B cell (primary cell): ENCODE measurements around the gene MRTFB. TPM values are rescaled to one million over a fixed set of nuclear protein-coding genes. Genes with fewer than 3 reads are reported as not detected.

ENCODE experiments used
- ATAC-seq: fragments of 200-7000 bp; cut with Tn5 transposase; one replicate; pipeline ENCODE4 v1.10.0; 2021; ENCODE audit warnings: low read depth, mild to moderate bottlenecking, moderate number of reproducible peaks, moderate library complexity
- CTCF ChIA-PET: fragments of 350-600 bp; sonication (Branson Sonifier 250); formaldehyde crosslinking; loops from one replicate; lab custom pipeline; 2021; ENCODE audit warnings: antibody characterized with exemption, inconsistent platforms; lab: Charles Lee
- POLR2A ChIA-PET: fragments of 350-600 bp; sonication (Branson Sonifier 250); formaldehyde crosslinking; loops from one replicate; lab custom pipeline; 2021; ENCODE audit warnings: antibody characterized with exemption; lab: Charles Lee
- DNase-seq: peaks from one replicate; pipeline ENCODE4 v3.0.0; 2013
- H2AFZ ChIP-seq: 2 replicates; pipeline ENCODE4 v1.6.1; 2012; ENCODE audit warnings: mild to moderate bottlenecking, low read depth, low read length; ENCODE audit not compliant: insufficient read depth, poor library complexity, severe bottlenecking
- H3K27ac ChIP-seq, 2 donors: 1 replicate in 1 of 2; 2 replicates in 1 of 2; pipeline ENCODE4 v1.5.1; 2012 to 2013; ENCODE audit warnings: low read length in 2 of 2, mild to moderate bottlenecking in 2 of 2, moderate library complexity in 1 of 2
- H3K27me3 ChIP-seq, 4 experiments: fragments of 200-600 bp in 1 of 4; sonication (generic) in 1 of 4; replicated peaks in 1 of 4; 1 replicate in 2 of 4; 2 replicates in 2 of 4; pipeline versions ENCODE4 v1.6.1 to v1.7.0; 2013 to 2016; ENCODE audit warnings: low read length in 3 of 4, mild to moderate bottlenecking in 2 of 4, mixed read lengths in 1 of 4, moderate library complexity in 1 of 4; ENCODE audit not compliant: insufficient read depth in 4 of 4, control insufficient read depth in 3 of 4; ENCODE audit errors: control extremely low read depth in 1 of 4
- H3K36me3 ChIP-seq, 2 experiments: replicated peaks in 1 of 2; 1 replicate in 1 of 2; 2 replicates in 1 of 2; pipeline versions ENCODE4 v1.6.1 to v1.7.1; 2013; ENCODE audit warnings: low read length in 1 of 2; ENCODE audit not compliant: insufficient read depth in 2 of 2, control insufficient read depth in 1 of 2; ENCODE audit errors: control extremely low read depth in 1 of 2, extremely low read depth in 1 of 2
- H3K4me1 ChIP-seq, 2 donors: fragments of 200-600 bp in 1 of 2; sonication (generic) in 1 of 2; 1 replicate in 1 of 2; 2 replicates in 1 of 2; pipeline versions ENCODE4 v1.5.1 to v1.6.1; 2013 to 2017; ENCODE audit warnings: low read length in 2 of 2; ENCODE audit not compliant: control insufficient read depth in 2 of 2, insufficient read depth in 2 of 2
- H3K4me2 ChIP-seq: replicated peaks from 2 replicates; pipeline ENCODE3; 2012; ENCODE audit warnings: mild to moderate bottlenecking, low read depth, low read length; ENCODE audit not compliant: poor library complexity, severe bottlenecking
- H3K4me3 ChIP-seq, 5 experiments: fragments of 200-600 bp in 1 of 5; sonication (generic) in 1 of 5; 1 replicate in 3 of 5; 2 replicates in 2 of 5; pipeline versions ENCODE4 v1.5.1 to v1.7.0; 2011 to 2016; ENCODE audit warnings: low read length in 4 of 5, mild to moderate bottlenecking in 4 of 5, low read depth in 2 of 5, control low read depth in 1 of 5, moderate library complexity in 1 of 5; ENCODE audit not compliant: insufficient read depth in 1 of 5; ENCODE audit errors: control extremely low read depth in 1 of 5, extremely low read depth in 1 of 5
- H3K79me2 ChIP-seq: fragments of 200-600 bp; sonication (generic); one replicate; pipeline ENCODE4 v1.6.0; 2016; ENCODE audit warnings: low read length; ENCODE audit not compliant: control insufficient read depth, insufficient read depth
- H3K9ac ChIP-seq: fragments of 200-600 bp; sonication (generic); 2 replicates; pipeline ENCODE4 v1.6.1; 2017; ENCODE audit warnings: mild to moderate bottlenecking, low read length, moderate library complexity
- H3K9me3 ChIP-seq, 3 donors: one replicate each; pipeline versions ENCODE4 v1.6.1 to v1.7.1; 2013; ENCODE audit warnings: low read length in 2 of 3; ENCODE audit not compliant: control insufficient read depth in 2 of 3, insufficient read depth in 1 of 3; ENCODE audit errors: control extremely low read depth in 1 of 3
- H4K20me1 ChIP-seq: 2 replicates; pipeline ENCODE4 v1.6.0; 2012; ENCODE audit warnings: mild to moderate bottlenecking, low read length; ENCODE audit not compliant: insufficient read depth, control insufficient read depth, poor library complexity, severe bottlenecking
- H3K27ac Mint-ChIP-seq: one replicate; pipeline ENCODE4 v1.8.0; 2021; ENCODE audit warnings: mixed read lengths
- H3K27me3 Mint-ChIP-seq: one replicate; pipeline ENCODE4 v1.8.0; 2021; ENCODE audit warnings: mixed read lengths
- H3K4me1 Mint-ChIP-seq: one replicate; pipeline ENCODE4 v1.8.0; 2021; ENCODE audit warnings: mixed read lengths
- H3K4me3 Mint-ChIP-seq: one replicate; pipeline ENCODE4 v1.8.0; 2021; ENCODE audit warnings: mixed read lengths
- H3K9me3 Mint-ChIP-seq: one replicate; pipeline ENCODE4 v1.8.0; 2022; ENCODE audit warnings: mixed read lengths; ENCODE audit not compliant: insufficient read depth
- CTCF ChIP-seq: fragments of 200-600 bp; IDR thresholded peaks from one replicate; pipeline ENCODE4 v1.8.0; 2022; ENCODE audit warnings: antibody characterized with exemption, mild to moderate bottlenecking
- EZH2 ChIP-seq: IDR thresholded peaks from 2 replicates; pipeline ENCODE4 v1.6.1; 2012; ENCODE audit warnings: borderline replicate concordance, low read depth, mild to moderate bottlenecking, moderate library complexity, low read length; ENCODE audit not compliant: insufficient read depth, poor library complexity, severe bottlenecking
- WGBS: methylation state at CpG from one replicate; pipeline ENCODE4 v1.1.5; 2013; ENCODE audit warnings: missing lambda C conversion rate; ENCODE audit not compliant: insufficient coverage; 5-methylcytosine and 5-hydroxymethylcytosine counted together
- intact Hi-C: fragments of 100-400 bp; cut with micrococcal nuclease; formaldehyde crosslinking; loops from one replicate; pipeline ENCODE4 v1.10.0; 2022
- polyA plus RNA-seq: library from polyadenylated mRNA; depleted of rRNA; stranded (reverse); fragments of >200 nt; gene quantifications from 2 replicates; pipeline ENCODE4 v1.2.3, GENCODE V29; 2012
- total RNA-seq, 2 donors: library from RNA; stranded (reverse); fragments of 120-200 nt in 1 of 2; gene quantifications; 1 replicate in 1 of 2; 2 replicates in 1 of 2; pipeline versions ENCODE4 v1.2.3 to v1.2.4, GENCODE V29; 2013 to 2022

Gene MRTFB
- total and polyA plus RNA-seq, 2 donors (not counting 1 experiment from before 2014, with no cell fraction given), result 6.6 to 39.5 TPM

- H3K79me2 ChIP-seq, result no peaks in the 10 kb centered on the region
- no peak overlapping the region for H3K4me3 ChIP-seq
- Mint-ChIP-seq H3K27ac (no peak overlapping the region), H3K4me3 (no peak overlapping the region), H3K27me3 (no peaks in the 10 kb centered on the region), H3K4me1 (no peaks in the 10 kb centered on the region), H3K9me3 (peaks cover 3% of the 10 kb centered on the region)
- no peak overlapping the region for H3K4me2 ChIP-seq
- DNase-seq (no peak), ATAC-seq (no peak)
- intact Hi-C loops, result no loop called here
- H2AFZ ChIP-seq, result no peak overlapping the region
- peaks cover 0 to 7% of the 10 kb centered on the region in 2 experiments for H3K36me3 ChIP-seq
- TF ChIP-seq EZH2 (no peak), CTCF (no peak)
- WGBS, result 100% methylated on average over 5 of the region's 7 CpGs
- ChIA-PET POLR2A (no interaction called here), CTCF (no interaction called here)
- no peaks in the 10 kb centered on the region for H4K20me1 ChIP-seq
- H3K27me3 ChIP-seq, result no peaks in the 10 kb centered on the region
- no peak overlapping the region for H3K27ac ChIP-seq
- H3K9me3 ChIP-seq, result peaks cover 3 to 10% (median 5%) of the 10 kb centered on the region in 3 donors
- H3K9ac ChIP-seq, result no peak overlapping the region
- no peaks in the 10 kb centered on the region for H3K4me1 ChIP-seq
Observed at GRCh38 chr16:14268073-14268472, 197.0 kb downstream of the MRTFB start.

GRCh38 chr16:14275934-14276333 is 204.8 kb downstream of the MRTFB start:
- CTCF ChIA-PET, result no interaction called here
- Histone ChIP-seq H3K79me2 (no peaks in the 10 kb centered on the region), H3K27ac (no peak overlapping the region)

More at GRCh38 chr16:14275934-14276333, 204.8 kb downstream of the MRTFB start:
- no peaks in the 10 kb centered on the region for H4K20me1 ChIP-seq
- Mint-ChIP-seq H3K27me3 (peaks cover 16% of the 10 kb centered on the region), H3K27ac (no peak overlapping the region), H3K9me3 (no peaks in the 10 kb centered on the region), H3K4me1 (no peaks in the 10 kb centered on the region), H3K4me3 (no peak overlapping the region)
- H3K4me1 ChIP-seq, result no peaks in the 10 kb centered on the region
- ATAC-seq (no peak), DNase-seq (no peak)
- no peaks in the 10 kb centered on the region for H3K9me3 ChIP-seq
- H2AFZ ChIP-seq, result no peak overlapping the region
- H3K36me3 ChIP-seq, result no peaks in the 10 kb centered on the region
- H3K4me3 ChIP-seq, result no peak overlapping the region
- no peak overlapping the region for H3K9ac ChIP-seq
- POLR2A ChIA-PET, result no interaction called here
- intact Hi-C loops, result no loop called here
- TF ChIP-seq CTCF (no peak), EZH2 (no peak)
- no CpG with 5 or more reads among the region's 3 CpGs for WGBS
- H3K27me3 ChIP-seq, result no peaks in the 10 kb centered on the region
- H3K4me2 ChIP-seq, result no peak overlapping the region
